NAMALWA (cell line): ENCODE measurements around the gene IMPG2.

Experiments used
- DNase-seq: peaks from one replicate; pipeline ENCODE4 v3.0.0-alpha.2; 2015; ENCODE audit warnings: low spot score

Gene IMPG2

DNA sequence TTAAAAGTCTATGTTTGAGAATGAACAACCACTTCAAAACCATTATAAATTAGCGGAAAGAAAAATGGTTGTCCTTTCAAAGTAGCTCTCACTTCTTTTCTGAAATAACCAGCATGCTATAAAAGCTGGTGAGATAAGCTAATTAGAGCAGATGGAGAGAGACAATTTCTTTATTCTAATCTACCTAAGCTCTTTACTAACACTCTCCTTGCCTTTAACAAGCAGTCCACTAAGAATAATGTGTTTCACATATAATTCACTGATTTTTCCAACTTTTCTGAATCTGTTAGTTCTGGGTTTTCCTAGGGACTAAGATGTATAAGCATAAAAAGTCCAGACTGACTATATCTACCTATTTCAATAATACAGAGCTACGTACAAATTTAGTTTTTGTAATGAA is at the start of gene IMPG2:
Gene IMPG2, minus strand, starts transcription at position 101 of the 400 bp plus-strand sequence. CDS start 203 bp downstream, outside the sequence.
- DNase-seq: no peak

DNA sequence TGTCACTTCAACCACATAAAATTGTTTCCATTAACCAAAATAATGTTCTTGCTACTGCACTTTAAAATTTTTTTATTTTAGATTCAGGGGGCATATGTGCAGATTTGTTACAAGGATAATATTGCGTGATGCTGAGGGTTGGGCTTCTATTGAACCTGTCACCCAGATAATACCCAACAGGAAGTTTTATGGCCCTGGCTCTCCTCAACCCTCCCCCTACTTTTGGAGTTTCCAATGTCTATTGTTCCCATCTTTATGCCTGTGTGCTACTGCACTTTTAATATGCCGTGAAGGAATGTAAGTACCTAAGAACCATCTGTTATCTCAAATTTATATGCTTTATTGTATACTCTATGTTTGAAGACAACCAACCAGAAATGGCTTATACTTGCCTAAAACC is 42.0 kb upstream of the IMPG2 start:
- DNase-seq: no peak

DNA sequence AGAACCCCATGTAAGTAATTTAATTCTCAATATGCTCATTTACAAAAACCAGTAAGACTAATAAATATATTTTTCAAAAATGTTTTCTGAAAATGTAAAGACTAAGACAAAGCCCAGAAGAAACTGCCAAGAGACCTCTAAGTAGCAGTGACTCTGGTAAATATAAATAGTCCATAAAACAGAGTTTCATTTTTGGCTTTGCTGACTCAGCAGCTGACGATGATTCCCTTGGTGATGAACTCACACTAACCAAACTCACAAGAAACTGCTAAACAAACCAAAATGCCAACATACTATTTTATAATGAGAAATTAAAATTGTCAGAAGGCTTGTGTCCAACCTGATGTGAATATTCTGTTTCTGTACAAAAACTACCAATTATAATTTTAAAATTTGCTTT is 31.5 kb upstream of the IMPG2 start:
- no peak for DNase-seq

DNA sequence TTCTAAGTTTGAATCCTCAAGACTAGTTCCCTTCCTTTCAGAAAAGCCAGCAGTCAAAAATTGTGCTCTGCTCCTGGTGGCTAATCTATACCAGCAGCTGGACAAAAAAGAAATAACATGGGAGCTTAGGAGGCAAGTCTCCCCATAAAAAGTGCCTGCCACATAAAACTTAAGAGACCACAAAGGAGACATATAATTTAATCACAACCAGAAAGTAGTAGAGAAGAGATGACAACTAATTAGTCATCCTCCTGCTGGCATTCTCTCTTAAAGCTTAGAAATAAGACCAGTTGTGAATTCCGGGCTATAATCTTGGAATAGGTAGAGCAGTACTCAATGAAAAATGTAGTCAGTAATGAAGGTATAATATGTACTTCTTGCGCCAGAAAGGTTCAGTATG is 20.2 kb upstream of the IMPG2 start:
- no peak for DNase-seq

DNA sequence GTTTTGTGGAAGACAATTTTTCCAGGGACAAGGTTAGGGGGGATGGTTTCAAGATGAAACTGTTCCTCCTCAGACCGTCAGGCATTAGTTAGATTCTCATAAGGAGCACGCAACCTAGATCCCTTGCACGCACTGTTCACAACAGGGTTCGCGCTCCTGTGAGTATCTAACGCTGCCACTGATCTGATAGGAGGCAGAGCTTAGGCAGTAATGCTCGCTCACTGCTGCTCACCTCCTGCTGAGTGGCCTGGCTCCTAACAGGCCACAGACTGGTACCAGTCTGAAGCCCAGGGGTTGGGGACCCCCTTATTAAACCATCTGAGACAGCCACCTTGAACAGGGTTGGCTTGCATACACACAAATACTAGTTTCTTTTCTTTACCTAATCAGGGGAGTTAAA is 13.5 kb upstream of the IMPG2 start:
- DNase-seq: no peak

DNA sequence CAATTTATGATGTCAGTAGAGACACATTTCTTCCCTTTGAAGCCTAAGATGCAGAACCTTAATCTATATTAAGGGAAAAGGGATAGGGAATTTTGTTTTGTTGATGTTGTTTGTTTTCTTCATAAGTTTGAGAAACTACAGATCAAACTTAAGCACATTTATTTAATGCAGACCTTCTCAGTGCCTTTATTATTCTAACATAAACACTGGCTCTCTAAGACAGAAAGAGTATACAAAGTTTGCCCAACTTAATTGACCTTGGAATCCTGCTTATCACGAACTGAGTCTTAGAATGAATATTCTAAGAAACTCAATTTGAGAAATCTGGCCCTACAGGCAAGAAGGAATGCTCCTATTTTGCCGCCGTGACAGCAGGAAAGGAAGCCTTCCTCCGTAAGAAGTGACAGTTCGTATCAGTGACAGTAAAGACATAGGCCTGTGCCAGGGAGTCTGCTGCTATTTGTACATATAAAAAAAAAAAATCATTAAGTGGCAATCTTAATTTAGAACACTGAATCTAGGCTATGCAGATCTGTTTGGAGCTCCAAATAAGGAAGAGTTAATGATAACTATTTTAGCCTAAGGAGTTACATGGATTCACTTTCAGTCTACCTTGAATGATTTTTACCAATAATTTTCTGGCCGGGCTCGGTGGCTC is 8.8 kb upstream of the IMPG2 start:
- no peak for DNase-seq

DNA sequence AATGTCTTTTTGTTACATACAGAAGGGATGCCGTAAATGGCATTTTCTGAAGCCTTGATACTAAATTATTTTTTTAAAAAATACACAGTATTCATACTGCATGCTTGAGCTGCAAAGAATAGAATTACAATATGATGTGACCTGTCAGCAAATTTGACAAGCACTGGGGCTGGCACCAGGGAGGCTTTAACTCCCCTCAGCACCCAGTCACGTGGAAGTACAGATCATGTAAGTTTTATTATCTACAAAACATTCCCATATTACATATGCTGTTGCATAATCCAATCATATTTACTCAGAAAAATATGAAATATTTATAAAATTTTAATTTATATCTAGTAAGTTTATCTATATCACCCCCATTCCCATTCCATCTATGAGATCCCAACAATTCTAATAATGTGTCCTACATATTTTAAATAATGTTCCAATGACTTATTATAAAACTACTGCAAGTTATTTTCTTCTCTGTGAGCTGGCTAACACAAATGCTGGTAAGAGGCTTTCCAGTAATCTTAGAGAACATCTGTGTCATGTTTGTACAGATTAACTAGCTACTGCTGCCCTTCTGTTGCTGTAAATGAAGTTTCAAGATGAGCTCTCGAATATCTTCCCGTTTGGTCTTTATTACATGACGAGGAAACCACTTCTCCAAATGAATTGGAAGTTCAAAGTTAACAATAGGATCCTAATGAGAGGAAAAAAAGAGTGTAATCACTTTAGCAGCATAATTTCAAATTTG is 5.2 kb upstream of the IMPG2 start:
- DNase-seq: no peak

DNA sequence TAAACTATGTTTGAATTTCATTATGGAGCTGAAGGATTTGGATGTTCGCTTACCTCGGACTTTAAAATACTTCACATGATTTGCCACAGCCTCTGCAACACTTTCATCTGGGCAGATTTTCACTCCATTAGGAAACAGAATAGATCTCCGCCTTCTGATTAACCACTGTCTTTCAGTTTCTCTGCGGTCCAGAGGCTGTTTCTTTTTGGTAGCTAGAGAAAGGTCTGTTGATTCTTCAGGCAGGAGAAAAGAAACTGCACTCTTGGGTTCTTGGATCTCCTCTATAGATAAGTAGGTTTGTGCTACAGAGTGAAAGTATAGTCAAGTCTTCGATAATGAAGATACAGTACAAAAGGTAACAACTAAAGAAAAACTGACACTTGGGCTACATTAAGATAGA is 844 bp downstream of the IMPG2 start:
- no peak for DNase-seq

DNA sequence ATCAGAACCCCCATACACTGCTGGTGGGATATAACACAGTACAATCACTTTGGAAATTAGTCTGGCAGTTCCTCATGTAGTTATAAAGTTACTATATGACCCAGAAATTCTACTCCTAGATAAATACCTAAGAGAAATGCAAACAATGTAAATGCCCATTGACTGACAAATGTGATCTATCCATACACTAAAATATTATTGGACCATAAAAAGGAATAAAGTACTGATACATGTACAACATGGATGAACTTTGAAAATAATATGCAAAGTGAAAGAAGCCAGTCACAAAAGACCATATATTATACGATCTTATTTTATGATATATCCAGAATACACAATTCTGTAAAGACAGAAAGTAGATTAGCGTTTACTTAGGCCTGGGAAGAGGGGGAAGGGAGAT is 7.8 kb downstream of the IMPG2 start:
- DNase-seq: no peak

DNA sequence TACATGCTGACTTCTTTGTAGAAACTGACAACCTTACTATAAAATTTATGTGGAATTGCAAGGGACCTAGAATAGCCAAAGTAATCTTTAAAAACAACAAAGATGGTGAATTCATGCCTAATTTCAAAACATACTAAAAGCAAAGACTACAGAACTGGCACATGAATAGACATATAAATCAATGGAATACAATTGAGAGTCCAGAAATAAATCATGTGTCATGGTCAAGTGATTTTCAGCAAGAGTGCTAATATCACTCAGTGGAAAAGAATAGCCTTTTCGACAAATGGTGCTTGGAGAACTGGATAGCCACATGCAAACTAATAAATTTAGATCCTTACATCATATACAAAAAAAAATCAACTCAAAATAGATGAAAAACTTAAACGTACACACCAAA is 8.7 kb downstream of the IMPG2 start:
- DNase-seq: no peak

DNA sequence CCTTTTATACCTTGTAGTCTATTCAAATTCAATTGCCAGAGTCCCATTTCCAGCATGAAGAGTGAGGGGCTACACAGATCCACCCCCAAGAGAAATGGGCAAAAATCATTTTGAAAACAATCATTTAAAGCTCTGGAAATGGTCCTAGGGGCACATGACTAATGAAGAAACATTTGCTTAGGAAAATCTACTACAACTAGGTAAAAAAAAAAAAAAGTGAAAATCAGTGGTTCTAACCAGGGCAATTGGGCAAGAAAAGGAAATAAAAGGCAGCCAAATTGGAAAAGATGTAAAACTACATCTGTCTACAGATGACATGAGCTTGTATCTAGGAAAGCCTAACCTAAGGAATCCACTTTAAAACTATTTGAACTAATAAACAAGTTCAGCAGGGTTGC is 9.4 kb downstream of the IMPG2 start:
- no peak for DNase-seq

DNA sequence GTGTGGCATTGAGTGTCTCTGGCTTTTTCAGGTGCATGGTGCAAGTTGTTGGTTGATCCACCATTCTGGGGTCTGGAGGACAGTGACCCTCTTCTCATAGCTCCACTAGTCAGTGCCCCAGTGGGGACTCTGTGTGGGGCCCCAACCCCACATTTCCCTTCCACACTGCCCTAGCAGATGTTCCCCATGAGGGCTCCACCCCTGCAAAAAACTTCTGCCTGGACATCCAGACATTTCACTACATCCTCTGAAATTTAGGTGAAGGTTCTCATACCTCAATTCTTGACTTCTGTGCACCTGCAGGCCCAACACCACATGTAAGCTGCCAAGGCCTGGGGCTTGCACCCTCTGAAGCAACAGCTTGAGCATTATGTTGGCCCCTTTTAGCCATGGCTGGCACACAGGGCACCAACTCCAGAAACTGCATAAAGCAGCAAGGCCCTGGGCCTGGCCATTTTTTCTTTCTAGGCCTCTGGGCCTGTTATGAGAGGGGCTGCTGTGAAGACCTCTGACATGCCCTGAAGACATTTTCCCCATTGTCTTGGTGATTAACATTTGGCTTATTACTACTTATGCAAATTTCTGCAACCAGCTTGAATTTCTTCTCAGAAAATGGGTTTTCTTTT is 12.1 kb downstream of the IMPG2 start:
- peak; percentile 4 for DNase-seq

DNA sequence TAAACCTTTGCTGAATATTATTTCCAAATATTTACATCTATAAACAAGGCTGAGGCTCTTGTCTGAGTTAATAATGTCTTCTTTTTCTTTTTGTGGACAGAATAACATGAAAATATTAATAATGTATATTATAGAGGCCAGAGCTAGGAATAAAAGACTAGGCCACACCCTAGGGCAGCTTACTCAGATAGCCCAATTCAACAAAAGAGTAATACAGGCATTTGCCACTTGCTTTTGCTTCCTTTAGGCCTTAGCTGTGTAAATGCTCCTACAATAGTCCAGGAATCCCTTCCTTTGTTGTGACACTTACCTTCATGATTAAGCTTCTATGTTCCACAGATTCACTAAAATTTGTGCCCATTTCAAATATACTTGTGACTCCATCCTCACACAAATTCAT is 16.5 kb downstream of the IMPG2 start:
- no peak for DNase-seq

DNA sequence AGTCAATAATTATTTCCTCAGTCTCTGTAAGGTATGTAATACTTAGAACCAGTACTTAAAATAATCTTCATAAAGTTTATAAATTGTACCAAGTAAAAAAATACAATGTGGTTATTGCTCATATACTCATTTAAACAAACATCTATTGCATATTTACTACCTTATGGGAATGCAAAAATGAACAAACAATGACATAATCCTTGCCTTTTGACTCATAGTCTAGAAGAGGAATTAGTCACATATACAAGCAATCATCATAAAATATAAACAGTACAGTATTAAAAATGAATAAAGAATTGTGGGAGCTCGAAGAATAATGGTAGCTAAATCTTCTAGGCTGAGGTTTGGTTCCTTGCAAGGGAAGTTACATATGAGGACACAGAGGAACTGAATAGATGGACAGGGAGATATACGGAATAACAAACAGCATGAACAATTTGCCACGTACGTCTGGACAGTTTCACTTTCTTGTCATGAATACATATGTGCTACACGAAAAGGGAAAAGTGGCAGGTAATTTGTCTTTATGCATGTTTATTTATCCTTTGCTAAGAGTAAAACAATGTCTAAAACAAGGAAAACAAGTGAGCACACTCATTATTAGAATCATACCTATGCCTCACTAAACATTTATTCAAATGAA is 17.2 kb downstream of the IMPG2 start:
- DNase-seq: no peak

DNA sequence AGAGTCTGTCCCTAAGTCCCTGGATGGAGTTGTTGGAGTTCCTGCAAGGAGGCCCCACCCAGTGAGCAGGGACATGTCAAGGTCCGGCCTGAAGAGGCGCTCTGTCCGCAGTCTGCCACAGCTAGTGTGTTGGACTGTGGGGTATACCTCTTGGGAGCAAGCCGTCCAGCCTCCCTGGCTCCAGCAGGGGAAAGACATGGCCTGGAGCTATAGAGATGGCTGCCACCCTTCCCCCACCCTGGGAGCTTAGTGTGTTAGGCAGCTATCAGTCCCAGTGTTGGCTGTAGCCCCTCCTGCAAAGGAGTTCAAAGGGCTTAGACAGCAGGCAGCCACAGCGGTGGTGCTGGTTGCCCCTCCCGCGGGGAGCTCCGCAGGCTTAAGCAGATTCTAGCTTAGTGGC is 20.3 kb downstream of the IMPG2 start:
- DNase-seq: no peak

DNA sequence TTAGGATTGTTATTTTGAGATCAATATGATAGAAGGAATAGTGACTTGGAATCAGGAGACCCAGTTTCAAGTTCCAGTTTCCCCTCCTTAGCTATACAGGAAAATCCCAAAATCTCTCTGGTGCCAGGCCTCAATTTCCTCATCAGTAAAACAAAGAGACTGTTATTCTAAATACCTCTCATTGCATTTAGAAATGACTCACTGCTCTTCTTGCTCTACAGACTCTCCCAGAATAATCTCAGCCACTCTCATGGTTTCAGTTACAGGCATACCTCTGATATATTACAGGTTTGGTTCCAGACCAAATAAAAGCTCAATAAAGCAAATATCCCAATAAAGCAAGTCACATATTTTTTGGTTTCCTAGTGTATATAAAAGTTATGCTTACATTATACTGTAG is 28.3 kb downstream of the IMPG2 start:
- no peak for DNase-seq

DNA sequence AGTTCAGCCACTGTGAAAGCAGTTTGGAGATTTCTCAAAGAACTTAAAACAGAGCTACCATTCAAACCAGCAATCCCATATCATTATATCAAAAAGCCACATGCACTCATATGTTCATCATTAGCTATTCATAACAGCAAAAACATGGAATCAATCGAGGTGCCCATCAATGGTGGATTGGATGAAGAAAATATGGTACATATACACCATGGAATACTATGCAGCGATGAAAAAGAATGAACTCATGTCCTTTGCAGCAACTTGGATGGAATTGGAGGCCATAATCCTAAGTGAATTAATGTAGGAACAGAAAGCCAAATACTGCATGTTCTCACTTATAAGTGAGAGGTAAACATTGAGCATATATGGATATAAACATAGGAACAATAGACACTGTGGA is 32.1 kb downstream of the IMPG2 start:
- no peak for DNase-seq

DNA sequence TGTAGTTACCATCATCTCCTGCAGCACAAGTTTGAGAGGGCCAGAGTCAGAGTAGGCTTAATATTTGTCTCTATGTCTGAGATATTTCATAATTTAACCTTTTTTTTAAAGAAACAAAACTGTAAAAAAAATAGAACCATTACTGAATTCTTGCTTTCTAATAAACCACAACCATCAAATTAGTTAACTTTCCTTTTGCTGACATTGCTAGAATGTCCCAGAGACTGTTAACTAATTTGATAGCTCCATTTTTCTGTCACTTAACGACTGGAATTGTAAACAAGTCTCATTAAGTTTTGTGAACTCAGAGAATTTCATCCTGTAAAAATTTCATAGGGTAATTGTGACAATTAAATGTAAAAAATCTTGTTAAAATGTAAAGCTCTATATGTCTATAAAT is 35.6 kb downstream of the IMPG2 start:
- no peak for DNase-seq

DNA sequence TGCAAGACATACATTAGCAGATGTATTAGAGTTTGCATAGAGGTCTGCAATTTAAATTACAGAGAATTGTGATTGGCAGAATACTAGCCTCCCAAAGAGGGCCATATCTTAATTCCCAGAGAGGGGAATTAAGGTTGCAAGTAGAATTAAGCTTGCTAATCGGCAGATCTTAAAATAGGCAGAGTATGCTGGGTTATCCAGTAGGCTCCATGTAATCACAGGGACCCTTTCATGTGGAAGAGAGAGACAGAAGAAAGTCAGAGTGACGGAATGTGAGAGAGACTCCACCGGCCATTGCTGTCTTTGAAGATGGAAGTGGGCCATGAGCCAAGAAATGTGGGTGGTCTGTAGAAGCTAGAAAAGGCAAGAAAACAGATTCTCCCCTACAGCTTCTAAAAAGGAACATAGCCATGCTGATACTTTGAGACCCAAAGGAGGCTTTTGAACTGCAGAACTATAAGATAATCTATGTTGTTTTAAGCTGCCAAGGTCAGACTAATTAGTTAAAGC is 38.8 kb downstream of the IMPG2 start:
- no peak for DNase-seq

DNA sequence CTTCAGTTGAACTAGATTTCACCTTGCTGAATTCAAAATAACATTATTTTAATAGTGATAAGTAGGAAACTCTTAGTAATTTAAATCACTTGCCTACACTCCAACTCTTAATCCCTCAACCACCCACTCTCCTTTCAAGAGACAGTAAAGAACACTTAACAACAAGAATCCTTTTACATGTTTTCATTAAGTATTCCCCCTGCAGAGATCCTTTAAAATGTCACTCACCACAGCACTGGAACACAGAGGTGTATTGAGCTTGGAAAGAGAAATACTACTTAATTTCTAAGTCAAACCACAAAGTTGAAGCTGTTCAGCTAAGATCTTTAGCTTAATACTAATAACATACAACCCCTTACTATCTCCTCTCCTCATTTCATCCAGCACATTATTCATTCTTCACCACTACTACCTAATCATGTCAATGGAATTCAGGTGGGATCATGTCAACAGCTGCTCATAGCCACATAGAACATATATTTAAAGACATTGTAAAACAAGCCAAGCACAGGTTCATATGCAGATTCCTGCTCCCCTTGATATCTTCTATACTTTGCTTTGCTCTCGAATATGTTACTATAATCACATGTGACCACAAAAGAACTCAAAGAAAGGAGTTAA is 40.5 kb downstream of the IMPG2 start:
- DNase-seq: no peak

DNA sequence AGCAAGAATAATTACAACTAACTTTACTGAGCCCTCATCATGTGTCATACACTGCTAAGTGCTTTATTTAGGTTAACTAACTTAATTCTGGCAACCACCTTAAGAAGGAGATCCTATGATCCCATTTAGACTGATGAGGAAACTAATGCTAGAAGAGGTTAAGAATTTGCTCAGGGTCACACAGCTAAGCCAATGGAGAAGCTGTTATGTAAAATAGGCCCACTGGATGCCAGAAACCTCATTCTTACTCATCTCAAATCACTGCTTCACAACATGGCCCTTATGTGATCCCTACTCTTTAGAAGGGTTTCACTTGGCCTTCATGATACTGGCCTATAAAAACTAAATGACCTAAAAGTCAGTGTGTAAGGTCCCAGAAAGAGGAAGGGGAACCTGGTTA is 41.2 kb downstream of the IMPG2 start:
- no peak for DNase-seq

DNA sequence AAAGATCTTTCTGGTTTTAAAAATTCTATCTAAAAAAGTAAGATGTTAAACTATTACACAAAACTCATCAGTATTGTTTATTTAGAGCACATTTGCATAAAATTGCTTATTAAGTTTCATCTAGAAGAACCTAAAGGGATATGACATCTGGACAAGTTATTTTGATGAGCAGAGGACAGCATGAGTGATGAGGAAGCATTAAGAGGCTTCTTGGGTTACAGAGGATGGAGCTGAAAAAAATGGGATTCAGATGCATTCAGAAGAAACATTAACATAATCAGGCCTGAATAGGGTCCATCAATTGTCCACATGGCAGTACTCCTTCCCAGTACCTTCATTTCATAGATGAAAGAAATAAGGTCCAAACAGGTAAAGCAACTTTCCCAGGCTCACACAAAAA is 41.6 kb downstream of the IMPG2 start:
- DNase-seq: no peak
